Neural crest cell (in vitro differentiated cells): Measurements from ENCODE around the gene GABRA1. TPM values are rescaled to one million over a fixed set of nuclear protein-coding genes. Genes with fewer than 3 reads are reported as not detected.

Source experiments
- DNase-seq: peaks from one replicate; pipeline ENCODE4 v3.0.0; 2021; ENCODE audit warnings: low read depth, mixed read lengths, low spot score
- H3K27ac Mint-ChIP-seq: one replicate; pipeline ENCODE4 v1.8.0; 2021; ENCODE audit warnings: mild to moderate bottlenecking, mixed read lengths; ENCODE audit not compliant: unreplicated experiment
- H3K27me3 Mint-ChIP-seq: 2 replicates; pipeline ENCODE4 v1.8.0; 2021; ENCODE audit warnings: low read depth, mild to moderate bottlenecking, mixed read lengths
- H3K36me3 Mint-ChIP-seq: 2 replicates; pipeline ENCODE4 v1.8.0; 2021; ENCODE audit warnings: low read depth, mild to moderate bottlenecking, mixed read lengths
- H3K4me1 Mint-ChIP-seq: 2 replicates; pipeline ENCODE4 v1.8.0; 2021; ENCODE audit warnings: mixed read lengths
- H3K4me3 Mint-ChIP-seq: one replicate; pipeline ENCODE4 v1.8.0; 2021; ENCODE audit warnings: mild to moderate bottlenecking, mixed read lengths
- H3K9me3 Mint-ChIP-seq: 2 replicates; pipeline ENCODE4 v1.8.0; 2021; ENCODE audit warnings: mixed read lengths
- CTCF ChIP-seq: fragments of 200-600 bp; sonication (generic); conservative IDR thresholded peaks from 2 replicates; pipeline ENCODE4 v1.5.0; 2021; ENCODE audit warnings: antibody characterized with exemption, mild to moderate bottlenecking
- total RNA-seq: library from RNA; stranded (reverse); gene quantifications from 2 replicates; pipeline ENCODE4 v1.2.1, GENCODE V29; 2021

GABRA1 gene
- total RNA-seq, 1 donor from 2014 or later: not detected

GRCh38 chr5:161851691-161852299 is 3.9 kb downstream of the GABRA1 start:
- peak; percentile 68 for TF ChIP-seq CTCF
- Mint-ChIP-seq H3K36me3 (no peaks in the 10 kb centered on the region), H3K27ac (no peak overlapping the region), H3K27me3 (peaks cover 80% of the 10 kb centered on the region), H3K9me3 (no peaks in the 10 kb centered on the region), H3K4me3 (no peak overlapping the region), H3K4me1 (peaks cover 19% of the 10 kb centered on the region)
- no peak for DNase-seq

- no peak overlapping the region for H3K27ac Mint-ChIP-seq
- H3K4me3 Mint-ChIP-seq: no peak overlapping the region
- no peaks in the 10 kb centered on the region for H3K36me3 Mint-ChIP-seq
- DNase-seq: no peak
- no peaks in the 10 kb centered on the region for H3K9me3 Mint-ChIP-seq
- no peak for TF ChIP-seq CTCF
- H3K27me3 Mint-ChIP-seq: peaks cover 65% of the 10 kb centered on the region
- no peaks in the 10 kb centered on the region for H3K4me1 Mint-ChIP-seq
Observed at GRCh38 chr5:161857358-161857757, 9.4 kb downstream of the GABRA1 start.

GRCh38 chr5:161863259-161863658 is 15.3 kb downstream of the GABRA1 start:
- H3K36me3 Mint-ChIP-seq: no peaks in the 10 kb centered on the region
- no peak for TF ChIP-seq CTCF
- no peak overlapping the region for H3K27ac Mint-ChIP-seq
- no peaks in the 10 kb centered on the region for H3K4me1 Mint-ChIP-seq
- H3K4me3 Mint-ChIP-seq: no peak overlapping the region
- DNase-seq: no peak
- H3K9me3 Mint-ChIP-seq: no peaks in the 10 kb centered on the region
- peaks cover 35% of the 10 kb centered on the region for H3K27me3 Mint-ChIP-seq

GRCh38 chr5:161863811-161864210 is 15.9 kb downstream of the GABRA1 start:
- no peak overlapping the region for H3K27ac Mint-ChIP-seq
- no peaks in the 10 kb centered on the region for H3K4me1 Mint-ChIP-seq
- H3K4me3 Mint-ChIP-seq: no peak overlapping the region

GRCh38 chr5:161865510-161865909 is 17.6 kb downstream of the GABRA1 start:
- no peak for TF ChIP-seq CTCF
- no peaks in the 10 kb centered on the region for H3K4me1 Mint-ChIP-seq
- no peaks in the 10 kb centered on the region for H3K9me3 Mint-ChIP-seq
- peaks cover 25% of the 10 kb centered on the region for H3K27me3 Mint-ChIP-seq
- no peak overlapping the region for H3K27ac Mint-ChIP-seq
- no peak for DNase-seq
- no peaks in the 10 kb centered on the region for H3K36me3 Mint-ChIP-seq
- no peak overlapping the region for H3K4me3 Mint-ChIP-seq

More at GRCh38 chr5:161863811-161864210, 15.9 kb downstream of the GABRA1 start:
- no peak for TF ChIP-seq CTCF
- no peak for DNase-seq
- peaks cover 29% of the 10 kb centered on the region for H3K27me3 Mint-ChIP-seq
- H3K36me3 Mint-ChIP-seq: no peaks in the 10 kb centered on the region
- no peaks in the 10 kb centered on the region for H3K9me3 Mint-ChIP-seq
